Fibroblast of villous mesenchyme (primary cell): ENCODE data around the gene SAE1. TPM values are rescaled to one million over a fixed set of nuclear protein-coding genes. Genes with fewer than 3 reads are reported as not detected.

ENCODE experiments used
- DNase-seq: peaks from one replicate; pipeline ENCODE4 v3.0.0-alpha.2; 2010; ENCODE audit warnings: low read depth
- H3K4me3 ChIP-seq: 2 replicates; pipeline ENCODE4 v1.5.1; 2011; ENCODE audit warnings: low read depth, mild to moderate bottlenecking, low read length
- total RNA-seq: library from RNA; depleted of rRNA; stranded (reverse); fragments of >200 nt; gene quantifications from 2 replicates; pipeline ENCODE4 v1.2.3, GENCODE V29; 2012
- TF ChIP-seq, protein P1 (sequence below): IDR thresholded peaks from 2 replicates; pipeline ENCODE4 v1.5.1; 2012; ENCODE audit warnings: low read depth, mild to moderate bottlenecking, low read length; ENCODE audit not compliant: insufficient read depth

Gene SAE1
- total RNA-seq, 1 donor = 160 TPM

DNA sequence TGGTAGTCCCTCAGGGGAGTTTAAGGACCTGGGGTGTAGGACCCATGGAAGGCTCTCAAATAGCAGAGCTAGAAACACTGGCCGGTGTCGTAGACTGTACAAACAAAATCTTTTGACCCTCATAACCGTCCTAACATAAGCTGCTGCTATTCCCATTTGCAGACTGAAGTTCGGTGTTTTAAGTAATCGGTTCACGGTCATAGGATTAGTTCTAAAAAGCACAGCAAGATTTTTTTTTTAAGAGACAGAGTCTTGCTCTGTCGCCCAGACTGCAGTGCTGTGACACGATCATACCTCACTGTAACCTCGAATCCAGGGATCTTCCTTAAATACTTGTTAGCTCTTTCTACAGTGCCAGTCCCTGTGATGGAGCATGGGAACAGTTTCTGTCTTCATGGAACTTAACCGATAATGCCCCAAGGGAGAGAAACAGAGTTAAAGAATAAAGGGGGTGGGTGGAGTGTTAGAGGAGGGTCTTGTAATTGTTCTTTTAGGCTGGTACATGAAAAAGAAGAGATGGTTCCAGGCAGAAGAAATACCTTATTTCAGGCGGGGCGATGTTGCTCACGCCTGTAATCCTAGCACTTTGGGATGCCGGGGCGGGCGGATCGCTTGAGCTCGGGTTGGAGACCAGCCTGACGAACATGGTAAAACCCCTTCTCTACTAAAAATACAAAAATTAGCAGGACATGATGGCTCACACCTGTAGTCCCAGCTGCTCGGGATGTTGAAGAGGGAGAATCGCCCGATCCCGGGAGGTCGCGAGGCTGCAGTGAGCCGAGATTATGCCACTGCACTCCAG is 16.6 kb upstream of the SAE1 start:
- TF ChIP-seq, protein P1, sequence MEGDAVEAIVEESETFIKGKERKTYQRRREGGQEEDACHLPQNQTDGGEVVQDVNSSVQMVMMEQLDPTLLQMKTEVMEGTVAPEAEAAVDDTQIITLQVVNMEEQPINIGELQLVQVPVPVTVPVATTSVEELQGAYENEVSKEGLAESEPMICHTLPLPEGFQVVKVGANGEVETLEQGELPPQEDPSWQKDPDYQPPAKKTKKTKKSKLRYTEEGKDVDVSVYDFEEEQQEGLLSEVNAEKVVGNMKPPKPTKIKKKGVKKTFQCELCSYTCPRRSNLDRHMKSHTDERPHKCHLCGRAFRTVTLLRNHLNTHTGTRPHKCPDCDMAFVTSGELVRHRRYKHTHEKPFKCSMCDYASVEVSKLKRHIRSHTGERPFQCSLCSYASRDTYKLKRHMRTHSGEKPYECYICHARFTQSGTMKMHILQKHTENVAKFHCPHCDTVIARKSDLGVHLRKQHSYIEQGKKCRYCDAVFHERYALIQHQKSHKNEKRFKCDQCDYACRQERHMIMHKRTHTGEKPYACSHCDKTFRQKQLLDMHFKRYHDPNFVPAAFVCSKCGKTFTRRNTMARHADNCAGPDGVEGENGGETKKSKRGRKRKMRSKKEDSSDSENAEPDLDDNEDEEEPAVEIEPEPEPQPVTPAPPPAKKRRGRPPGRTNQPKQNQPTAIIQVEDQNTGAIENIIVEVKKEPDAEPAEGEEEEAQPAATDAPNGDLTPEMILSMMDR = no peak
- peak; percentile 40 for DNase-seq
- H3K4me3 ChIP-seq = peak overlapping the region; percentile 98

DNA sequence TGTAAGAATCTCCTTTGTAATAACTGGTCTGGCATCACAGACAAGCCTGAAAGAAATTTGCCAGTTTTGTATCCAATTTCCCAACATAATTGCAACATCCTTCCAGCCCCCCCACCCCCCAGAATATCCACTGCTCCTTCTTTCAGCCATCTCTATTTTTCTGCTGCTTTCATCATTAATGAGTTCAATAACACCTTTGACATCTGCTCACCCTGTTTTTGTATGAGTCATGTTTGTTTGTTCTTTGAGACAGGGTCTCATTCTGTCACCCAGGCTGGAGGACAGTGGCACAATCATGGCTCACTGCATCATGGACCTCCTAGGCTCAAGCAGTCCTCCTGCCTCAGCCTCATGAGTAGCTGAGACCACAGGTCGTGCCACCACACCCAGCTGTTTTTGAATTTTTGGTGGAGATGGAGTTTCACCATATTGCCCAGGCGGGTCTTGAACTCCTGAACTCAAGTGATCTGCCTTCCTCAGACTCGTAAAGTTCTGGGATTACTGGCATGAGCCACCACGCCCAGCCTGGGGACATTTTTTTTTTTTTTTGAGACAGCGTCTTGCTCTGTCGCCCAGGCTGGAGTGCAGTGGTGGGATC is 10.1 kb upstream of the SAE1 start:
- TF ChIP-seq, protein P1 = no peak
- DNase-seq = no peak
- no peak overlapping the region for H3K4me3 ChIP-seq

DNA sequence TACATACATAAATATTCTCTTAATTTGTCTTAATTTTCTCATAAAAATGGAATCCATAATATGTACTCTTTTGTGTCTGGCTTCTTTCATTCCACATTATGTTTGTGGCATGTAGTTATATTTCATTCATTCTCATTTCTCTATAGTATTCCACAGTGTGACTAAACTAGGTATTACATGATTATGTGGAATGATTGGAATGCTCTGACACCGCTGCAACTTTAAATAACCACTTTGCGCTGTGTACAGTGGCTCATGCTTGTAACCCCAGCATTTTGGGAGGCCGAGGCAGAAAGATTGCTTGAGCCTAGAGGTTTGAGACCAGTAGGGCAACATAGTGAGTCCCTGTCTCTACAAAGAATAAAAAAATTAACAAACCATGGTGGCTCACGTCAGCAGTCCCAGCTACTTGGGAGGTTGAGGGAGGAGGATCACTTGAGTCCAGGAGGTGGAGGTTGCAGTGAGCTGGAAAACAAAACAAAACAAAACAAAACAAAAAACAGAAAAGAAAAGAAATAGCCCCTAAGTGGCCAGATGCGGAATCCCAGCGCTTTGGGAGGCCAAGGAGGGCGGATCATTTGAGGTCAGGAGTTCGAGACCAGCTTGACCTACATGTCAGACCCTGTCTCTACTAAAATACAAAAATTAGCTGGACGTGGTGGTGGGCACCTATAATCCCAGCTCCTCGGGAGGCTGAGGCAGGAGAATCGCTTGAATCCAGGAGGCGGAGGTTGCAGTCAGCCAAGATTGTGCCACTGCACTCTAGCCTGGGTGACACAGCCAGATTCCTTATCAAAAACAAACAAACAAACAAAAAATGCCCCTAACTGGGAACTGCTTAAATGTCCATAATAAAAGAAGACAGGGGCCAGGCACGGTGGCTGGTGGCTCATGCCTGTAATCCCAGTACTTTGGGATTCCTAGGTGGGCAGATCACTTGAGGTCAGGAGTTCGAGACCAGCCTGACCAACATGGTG is 8.0 kb upstream of the SAE1 start:
- H3K4me3 ChIP-seq = no peak overlapping the region
- DNase-seq = peak; percentile 76
- TF ChIP-seq, protein P1 = no peak

DNA sequence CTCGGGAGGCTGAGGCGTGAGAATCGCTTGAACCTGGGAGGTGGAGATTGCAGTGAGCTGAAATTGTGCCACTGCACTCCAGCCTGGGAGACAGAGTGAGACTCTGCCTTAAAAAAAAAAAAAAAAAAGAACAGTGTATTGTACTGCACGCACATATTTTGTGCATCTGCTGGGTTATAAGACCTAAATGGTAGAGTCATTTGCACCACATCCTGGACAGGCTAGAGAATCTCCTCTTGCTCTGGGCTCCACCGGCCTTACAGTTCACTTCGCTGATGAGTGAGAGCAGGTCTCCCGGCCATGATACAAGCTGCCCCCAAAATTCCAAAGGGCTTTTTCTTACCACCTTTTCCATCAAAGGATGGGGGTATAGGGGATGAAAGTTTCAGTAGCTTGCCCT is 7.2 kb upstream of the SAE1 start:
- H3K4me3 ChIP-seq = no peak overlapping the region
- DNase-seq = no peak
- TF ChIP-seq, protein P1 = no peak

DNA sequence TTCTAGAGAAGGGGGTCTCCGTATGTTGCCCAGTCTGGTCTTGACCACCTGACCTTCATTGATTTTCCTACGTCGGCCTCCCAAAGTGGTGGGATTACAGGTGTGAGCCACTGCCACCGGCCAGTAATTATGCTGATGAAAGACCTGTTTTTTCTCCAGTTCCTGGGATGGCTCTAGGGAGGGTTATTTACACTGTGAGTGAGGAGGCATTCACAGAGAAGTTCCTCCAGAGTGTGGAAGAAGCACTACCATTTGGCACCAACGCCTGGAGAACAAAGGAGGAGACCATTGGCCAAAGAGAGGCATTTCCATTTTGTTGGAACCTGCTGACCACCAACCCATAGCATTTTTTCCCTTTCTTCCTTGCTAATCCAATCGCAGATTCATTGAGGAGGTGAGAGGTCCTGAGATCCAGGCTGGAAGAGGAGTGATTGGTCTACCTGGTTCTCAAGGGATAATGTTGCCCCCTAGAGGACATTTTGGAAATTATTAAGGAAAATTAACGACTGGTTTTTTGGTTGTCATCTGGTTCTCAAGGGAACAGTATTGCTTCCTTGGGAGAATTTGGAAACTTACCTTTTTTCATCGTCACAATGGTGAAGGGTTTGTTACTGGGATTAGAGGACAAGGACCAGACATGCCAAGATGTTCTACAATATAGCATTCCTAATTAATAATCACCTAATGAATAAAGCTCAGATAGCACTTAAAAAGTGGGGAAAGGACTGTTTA is 5.5 kb upstream of the SAE1 start:
- no peak overlapping the region for H3K4me3 ChIP-seq
- DNase-seq = peak; percentile 83
- TF ChIP-seq, protein P1 = peak; percentile 63

DNA sequence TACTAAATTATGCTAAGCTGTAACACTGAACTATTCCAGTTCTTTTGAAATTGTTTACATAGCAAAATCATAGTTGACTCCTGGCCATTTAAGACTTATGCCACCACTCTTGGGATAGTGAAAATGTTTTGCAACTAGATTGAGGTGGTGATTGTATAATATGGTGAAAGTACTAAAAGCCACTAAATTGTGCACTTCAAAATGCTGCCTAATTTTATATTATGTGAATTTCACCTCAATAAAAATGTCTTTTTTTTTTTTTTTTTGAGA is 5.0 kb upstream of the SAE1 start:
- no peak overlapping the region for H3K4me3 ChIP-seq
- no peak for DNase-seq
- TF ChIP-seq, protein P1 = no peak
